Hepatocyte (in vitro differentiated cells): ENCODE measurements around the gene CREG2.

Source experiments
- EZH2 ChIP-seq: fragments of 200-600 bp; sonication (generic); IDR thresholded peaks from 2 replicates; pipeline ENCODE4 v1.6.1; 2016; ENCODE audit warnings: antibody characterized with exemption, mild to moderate bottlenecking, borderline replicate concordance
- EZH2phosphoT487 ChIP-seq: fragments of 200-600 bp; sonication (generic); IDR thresholded peaks from one replicate; pipeline ENCODE4 v1.6.1; 2018; ENCODE audit warnings: antibody characterized with exemption, mild to moderate bottlenecking, low read depth, moderate library complexity; ENCODE audit not compliant: unreplicated experiment, severe bottlenecking
- TF ChIP-seq, protein P1 (sequence below): fragments of 200-600 bp; sonication (generic); IDR thresholded peaks from 2 replicates; pipeline ENCODE4 v1.5.1; 2016; ENCODE audit warnings: antibody characterized with exemption, mild to moderate bottlenecking; ENCODE audit not compliant: poor library complexity

DNA sequence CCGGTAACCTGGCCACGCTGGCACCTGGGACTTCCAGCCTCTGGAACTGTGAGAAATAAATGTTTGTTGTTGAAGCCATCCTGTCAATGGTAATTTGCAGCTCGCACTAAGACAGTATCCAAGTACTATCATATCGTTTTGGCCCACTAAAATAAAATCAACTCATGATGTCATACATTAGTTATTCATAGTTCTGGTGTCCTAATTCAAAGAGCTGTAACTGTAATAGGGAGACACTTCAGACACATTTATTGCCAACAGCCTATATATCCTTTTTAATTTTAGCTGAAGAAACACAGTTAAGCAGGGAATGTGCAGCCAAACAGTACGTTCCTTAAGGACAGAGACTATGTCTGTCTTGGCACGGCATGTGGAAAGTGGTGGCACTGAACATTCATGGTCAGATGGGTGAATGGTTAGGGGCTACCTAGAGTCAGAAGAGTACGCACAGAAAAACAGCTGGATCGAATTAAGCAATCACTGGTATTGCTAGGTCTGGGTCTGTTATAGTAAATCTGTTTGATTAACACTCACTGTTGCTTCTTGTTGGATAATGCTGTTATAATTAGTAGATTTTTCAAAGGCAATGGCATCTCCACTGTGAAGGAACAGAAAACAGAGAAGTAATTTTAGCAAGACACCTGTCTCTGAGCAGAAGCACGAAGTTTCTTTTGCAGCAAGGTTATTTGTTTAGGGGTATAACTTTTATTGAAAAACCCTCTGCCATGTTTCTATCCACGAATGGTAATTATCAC is 41.3 kb upstream of the CREG2 start:
- TF ChIP-seq, protein P1, sequence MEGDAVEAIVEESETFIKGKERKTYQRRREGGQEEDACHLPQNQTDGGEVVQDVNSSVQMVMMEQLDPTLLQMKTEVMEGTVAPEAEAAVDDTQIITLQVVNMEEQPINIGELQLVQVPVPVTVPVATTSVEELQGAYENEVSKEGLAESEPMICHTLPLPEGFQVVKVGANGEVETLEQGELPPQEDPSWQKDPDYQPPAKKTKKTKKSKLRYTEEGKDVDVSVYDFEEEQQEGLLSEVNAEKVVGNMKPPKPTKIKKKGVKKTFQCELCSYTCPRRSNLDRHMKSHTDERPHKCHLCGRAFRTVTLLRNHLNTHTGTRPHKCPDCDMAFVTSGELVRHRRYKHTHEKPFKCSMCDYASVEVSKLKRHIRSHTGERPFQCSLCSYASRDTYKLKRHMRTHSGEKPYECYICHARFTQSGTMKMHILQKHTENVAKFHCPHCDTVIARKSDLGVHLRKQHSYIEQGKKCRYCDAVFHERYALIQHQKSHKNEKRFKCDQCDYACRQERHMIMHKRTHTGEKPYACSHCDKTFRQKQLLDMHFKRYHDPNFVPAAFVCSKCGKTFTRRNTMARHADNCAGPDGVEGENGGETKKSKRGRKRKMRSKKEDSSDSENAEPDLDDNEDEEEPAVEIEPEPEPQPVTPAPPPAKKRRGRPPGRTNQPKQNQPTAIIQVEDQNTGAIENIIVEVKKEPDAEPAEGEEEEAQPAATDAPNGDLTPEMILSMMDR = no peak
- TF ChIP-seq EZH2phosphoT487 (no peak), EZH2 (no peak)
